Measurements from ENCODE around the gene PRPH. TPM values are rescaled to one million over a fixed set of nuclear protein-coding genes. Genes with fewer than 3 reads are reported as not detected.
"Not testable (repeated sequence)": the region's sequence is repeated elsewhere in the genome, so short reads cannot be mapped to it uniquely, and the experiment has no call there.

PRPH gene
- polyA plus RNA-seq, 3 donors: 0.43 to 2.4 (median 2.1) TPM

DNA sequence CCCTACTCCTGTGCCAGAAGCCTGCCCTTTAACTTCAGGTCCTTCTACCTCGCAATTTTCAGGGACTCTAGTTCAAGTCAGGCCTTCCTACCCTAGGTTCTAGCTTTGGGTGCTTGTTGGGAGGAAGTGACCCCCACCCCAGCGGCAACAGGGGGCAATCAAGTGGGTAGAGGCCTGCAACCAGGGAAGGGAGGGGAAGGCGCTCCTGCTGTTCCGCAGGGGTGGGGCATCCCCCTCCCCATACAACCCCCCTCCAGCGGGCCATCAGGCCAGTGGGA lies 204 bp upstream of the PRPH start:
- 55 to 67% (median 63%) methylated on average over 2 to 5 of the region's 5 CpGs for WGBS, 3 donors

DNA sequence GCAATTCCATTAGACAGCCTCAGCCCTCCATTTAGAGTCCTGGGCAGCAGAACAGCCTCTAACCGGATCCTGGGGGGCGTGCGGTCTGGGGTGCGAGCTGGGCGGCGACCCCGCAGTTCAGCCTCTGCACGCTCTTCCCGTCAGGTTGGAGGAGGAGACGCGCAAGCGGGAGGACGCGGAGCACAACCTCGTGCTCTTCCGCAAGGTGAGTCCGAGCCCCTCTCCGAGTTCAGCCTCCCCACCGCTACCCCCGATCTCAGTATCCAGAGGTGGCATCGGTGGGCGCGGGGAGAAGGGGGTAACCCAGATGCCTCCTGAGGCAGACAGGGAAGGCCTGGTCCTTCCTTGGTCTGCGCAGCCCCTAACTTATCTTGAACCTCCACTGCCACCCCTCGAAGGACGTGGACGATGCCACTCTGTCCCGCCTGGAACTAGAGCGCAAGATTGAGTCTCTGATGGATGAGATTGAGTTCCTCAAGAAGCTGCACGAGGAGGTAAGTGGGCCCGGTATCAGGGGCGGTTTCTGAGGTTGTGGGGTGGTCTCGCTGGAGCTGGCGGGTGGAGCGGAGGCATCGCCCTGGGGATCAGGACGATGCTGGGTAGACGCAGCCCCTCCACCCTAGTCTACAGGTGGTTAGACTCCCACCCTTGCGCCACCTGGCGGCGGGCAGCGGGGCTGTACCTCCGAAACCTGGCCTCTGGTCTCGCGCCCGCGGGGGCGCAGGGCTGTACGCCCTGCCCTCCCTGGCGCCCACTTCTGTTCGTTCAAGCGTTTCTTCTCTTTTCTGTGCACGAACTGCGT lies 1.3 kb downstream of the PRPH start:
- no peak overlapping the region for H3K27ac ChIP-seq (ENCODE audit: low read depth, low read length)
- 15 to 27% (median 27%) methylated on average over 53 to 54 of the region's 54 CpGs for WGBS, 3 donors

More for the DNA sequence above, 204 bp upstream of the PRPH start:
- no peak overlapping the region for H3K27ac ChIP-seq (ENCODE audit: low read depth, low read length)

DNA sequence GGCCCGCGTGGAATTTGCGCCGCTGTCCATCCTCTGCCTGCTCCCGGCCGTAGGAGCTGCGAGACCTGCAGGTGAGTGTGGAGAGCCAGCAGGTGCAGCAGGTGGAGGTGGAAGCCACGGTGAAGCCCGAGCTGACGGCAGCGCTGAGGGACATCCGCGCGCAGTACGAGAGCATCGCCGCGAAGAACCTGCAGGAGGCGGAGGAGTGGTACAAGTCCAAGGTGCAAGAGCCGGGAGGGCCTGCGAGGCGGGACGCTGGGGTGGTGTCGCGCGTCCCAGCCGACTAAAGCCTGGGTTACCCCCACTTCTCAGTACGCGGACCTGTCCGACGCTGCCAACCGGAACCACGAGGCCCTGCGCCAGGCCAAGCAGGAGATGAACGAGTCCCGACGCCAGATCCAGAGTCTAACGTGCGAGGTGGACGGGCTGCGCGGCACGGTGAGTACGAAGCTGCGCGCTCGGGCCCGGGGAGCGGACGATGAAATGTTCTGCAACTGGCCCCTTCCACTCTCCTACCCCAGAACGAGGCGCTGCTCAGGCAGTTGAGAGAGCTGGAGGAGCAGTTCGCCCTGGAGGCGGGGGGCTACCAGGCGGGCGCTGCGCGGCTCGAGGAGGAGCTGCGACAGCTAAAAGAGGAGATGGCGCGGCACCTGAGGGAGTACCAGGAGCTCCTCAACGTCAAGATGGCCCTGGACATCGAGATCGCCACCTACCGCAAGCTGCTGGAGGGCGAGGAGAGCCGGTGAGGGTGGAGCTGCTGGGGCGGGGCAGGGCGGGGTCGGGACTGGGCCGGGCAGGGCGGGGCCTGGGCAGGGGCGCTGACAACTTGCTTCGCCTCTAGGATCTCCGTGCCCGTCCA lies 2.1 kb downstream of the PRPH start:
- WGBS, 3 donors: 2 to 11% (median 5%) methylated on average over 73 to 77 of the region's 77 CpGs
- H3K27ac ChIP-seq (ENCODE audit: low read depth, low read length): no peak overlapping the region

DNA sequence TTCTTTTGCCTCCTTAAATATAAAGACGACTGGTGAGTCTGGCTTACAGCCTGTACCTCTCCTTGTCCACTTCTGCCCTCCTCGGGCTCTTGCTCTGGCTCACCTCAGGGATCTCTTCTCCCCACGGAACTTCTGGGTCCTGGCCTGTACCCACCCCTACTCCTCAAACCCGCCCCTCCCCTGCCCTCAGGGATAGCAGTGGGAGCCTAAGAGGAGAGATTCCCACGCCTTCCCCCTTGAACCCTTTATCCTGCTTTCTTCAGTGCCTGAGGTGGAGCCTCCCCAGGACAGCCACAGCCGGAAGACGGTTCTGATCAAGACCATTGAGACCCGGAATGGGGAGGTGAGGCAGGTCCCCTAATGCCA lies 2.7 kb downstream of the PRPH start:
- H3K27ac ChIP-seq (ENCODE audit: low read depth, low read length): no peak overlapping the region
- 23 to 32% (median 23%) methylated on average over 7 to 8 of the region's 8 CpGs for WGBS, 3 donors

DNA sequence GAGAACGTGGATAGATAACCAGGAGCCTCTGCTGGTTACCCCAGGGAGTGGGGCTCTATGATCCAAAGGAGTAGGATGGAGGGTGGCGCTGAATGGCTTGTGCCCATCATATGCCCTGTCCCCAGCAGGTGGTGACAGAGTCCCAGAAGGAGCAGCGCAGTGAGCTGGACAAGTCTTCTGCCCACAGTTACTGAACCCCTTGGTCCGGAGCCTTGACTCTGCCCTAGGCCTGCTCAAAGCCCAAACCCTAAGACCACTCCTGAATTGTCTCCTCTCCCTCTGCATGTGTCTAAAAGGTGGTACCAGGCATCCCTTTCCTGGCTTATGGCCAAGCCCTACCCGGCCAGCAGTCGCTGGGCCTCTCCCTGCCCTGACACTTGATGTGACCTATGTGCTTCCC lies 3.2 kb downstream of the PRPH start:
- 40 to 57% (median 47%) methylated on average over 6 of the region's 6 CpGs for WGBS, 3 donors
- no peak overlapping the region for H3K27ac ChIP-seq (ENCODE audit: low read depth, low read length)

DNA sequence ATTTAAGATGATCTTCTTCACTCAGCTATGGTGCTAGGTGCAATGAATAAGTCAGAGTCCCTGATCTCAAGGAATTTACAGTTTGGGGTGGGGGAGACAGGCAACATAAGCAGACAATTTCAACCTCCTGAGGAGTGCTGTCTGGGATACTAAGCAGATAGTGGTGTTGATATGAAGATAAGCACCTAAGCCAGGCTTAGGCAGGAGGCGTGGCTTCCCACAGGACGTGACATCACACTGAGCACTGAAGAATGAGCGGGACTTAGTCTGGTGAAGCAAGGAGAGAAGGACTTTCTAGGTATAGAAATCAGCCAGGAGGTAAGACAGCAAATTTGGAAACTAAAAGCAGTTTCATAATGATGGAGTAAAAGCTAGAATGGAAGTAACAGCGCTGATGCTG lies 6.8 kb downstream of the PRPH start:
- WGBS, 3 donors: 71 to 80% (median 71%) methylated on average over 4 of the region's 4 CpGs
- H3K27ac ChIP-seq (ENCODE audit: low read depth, low read length): no peak overlapping the region

DNA sequence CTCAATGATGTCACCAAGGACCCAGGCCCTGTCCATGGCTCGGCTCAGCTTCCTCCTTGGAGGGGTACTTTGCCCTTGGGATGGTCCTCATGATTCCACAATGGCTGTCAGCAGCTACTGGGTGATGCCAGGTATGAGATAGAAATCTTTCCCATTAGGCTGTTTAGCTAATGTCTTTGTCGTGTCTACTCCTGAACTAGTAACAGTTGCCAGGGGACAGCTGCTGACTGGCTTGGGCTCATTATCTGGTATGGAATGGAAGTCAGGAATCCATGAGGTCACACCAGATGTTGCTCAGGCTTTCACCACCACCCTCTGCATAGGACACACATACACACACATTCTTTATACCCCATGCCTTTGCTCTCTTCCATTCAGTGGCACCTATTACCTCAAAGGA lies 9.2 kb downstream of the PRPH start:
- H3K27ac ChIP-seq (ENCODE audit: low read depth, low read length): no peak overlapping the region
- WGBS, 3 donors: 70 to 81% (median 71%) methylated on average over 2 of the region's 2 CpGs

DNA sequence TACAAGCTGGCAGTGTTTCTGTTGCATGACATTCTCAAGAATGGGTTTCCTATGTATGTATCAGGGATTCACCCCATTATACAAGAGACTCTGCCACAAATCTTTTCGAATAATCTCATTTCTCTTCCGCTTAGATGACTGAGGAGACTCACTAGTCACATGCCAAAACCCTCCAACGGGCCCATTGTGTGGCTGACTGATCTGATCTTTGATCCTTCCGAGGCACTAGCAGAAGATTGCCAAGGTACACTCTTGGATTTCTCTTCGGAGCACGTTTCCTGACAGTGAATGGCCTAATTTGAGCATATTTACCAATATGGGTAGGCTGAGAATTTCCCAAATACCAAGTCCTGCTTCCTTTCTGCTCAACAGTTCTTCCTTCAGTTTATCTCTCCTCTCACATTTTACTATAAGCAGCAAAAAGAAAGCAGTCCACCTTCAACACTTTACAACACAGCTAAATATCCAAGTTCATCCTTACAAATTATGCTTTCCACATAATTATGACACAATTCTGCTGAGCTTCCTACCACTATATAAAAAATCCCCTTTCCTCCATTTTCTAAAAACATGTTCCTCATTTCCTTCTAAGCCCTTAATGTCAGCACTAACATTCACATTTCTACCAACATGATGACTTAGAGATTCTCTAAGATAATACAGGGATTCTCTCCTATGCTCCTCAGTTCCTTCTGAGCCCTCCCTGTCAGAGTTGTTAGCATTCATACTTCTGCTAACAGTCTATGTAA lies 11.0 kb downstream of the PRPH start:
- WGBS, 3 donors: 59 to 80% (median 76%) methylated on average over 6 of the region's 6 CpGs

DNA sequence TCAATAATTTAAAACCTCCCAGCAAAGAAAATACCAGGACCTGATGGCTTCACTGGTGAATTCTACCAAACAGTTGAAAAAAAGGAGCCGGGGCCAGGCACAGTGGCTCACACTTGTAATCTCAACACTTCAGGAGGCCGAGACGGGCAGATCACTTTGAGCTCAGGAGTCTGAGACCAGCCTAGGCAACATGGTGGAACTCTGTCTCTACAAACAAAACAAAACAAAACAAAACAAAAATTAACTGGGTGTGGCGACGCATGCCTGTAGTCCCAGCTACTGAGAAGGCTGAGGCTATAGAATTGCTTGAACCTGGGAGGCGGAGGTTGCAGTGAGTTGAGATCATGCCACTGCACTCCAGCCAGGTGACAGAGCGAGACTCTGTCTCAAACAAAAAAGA lies 14.4 kb downstream of the PRPH start:
- 91 to 92% (median 91%) methylated on average over 7 of the region's 7 CpGs for WGBS, 3 donors
- H3K27ac ChIP-seq (ENCODE audit: low read depth, low read length): no peak overlapping the region

More for the DNA sequence above, 11.0 kb downstream of the PRPH start:
- no peak overlapping the region for H3K27ac ChIP-seq (ENCODE audit: low read depth, low read length)

DNA sequence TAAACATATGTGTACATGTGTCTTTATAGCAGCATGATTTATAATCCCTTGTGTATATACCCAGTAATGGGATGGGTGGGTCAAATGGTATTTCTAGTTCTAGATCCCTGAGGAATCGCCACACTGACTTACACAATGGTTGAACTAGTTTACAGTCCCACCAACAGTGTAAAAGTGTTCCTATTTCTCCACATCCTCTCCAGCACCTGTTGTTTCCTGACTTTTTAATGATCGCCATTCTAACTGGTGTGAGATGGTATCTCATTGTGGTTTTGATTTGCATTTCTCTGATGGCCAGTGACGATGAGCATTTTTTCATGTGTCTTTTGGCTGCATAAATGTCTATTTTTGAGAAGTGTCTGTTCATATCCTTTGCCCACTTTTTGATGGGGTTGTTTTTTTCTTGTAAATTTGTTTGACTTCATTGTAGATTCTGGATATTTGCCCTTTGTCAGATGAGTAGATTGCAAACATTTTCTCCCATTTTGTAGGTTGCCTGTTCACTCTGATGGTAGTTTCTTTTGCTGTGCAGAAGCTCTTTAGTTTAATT lies 15.6 kb downstream of the PRPH start:
- WGBS, 3 donors: 50 to 64% (median 61%) methylated on average over 2 of the region's 3 CpGs
- not testable (repeated sequence) for H3K27ac ChIP-seq (ENCODE audit: low read depth, low read length)

DNA sequence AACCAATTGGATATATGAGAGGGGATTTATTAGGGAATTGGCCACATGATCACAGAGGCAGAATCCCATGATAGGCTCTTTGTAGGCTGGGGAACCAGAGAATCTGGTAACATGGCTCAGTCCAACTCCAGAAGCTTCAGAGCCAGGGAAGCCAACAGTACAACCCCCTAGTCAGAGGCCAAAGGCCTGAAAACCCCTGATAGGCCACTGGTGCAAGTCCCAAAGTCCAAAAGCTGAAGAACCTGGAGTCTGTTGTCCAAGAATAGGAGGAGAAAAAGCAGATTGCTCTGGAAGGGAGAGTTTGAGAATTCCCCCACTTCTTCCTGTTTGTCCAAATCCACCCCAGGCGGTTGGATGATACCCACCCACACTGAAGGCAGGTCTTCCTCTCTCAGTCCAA lies 19.9 kb downstream of the PRPH start:
- WGBS, 3 donors: 75 to 97% (median 91%) methylated on average over 1 of the region's 1 CpG
- no peak overlapping the region for H3K27ac ChIP-seq (ENCODE audit: low read depth, low read length)

DNA sequence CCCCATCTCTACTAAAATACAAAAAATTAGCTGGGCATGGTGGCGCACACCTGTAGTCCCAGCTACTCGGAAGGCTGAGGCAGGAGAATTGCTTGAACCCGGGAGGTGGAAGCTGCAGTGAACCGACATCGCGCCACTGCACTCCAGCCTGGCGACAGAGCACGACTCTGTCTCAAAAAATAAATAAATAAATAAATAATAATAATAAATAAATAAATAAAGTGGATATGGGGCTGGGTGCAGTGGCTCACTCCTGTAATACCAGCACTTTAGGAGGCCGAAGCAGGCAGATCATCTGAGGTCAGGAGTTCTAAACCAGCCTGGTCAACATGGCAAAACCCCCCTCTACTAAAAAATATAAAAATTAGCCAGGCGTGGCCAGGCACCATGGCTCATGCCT lies 22.2 kb downstream of the PRPH start:
- not testable (repeated sequence) for H3K27ac ChIP-seq (ENCODE audit: low read depth, low read length)
- 94 to 96% (median 95%) methylated on average over 10 of the region's 10 CpGs for WGBS, 3 donors

DNA sequence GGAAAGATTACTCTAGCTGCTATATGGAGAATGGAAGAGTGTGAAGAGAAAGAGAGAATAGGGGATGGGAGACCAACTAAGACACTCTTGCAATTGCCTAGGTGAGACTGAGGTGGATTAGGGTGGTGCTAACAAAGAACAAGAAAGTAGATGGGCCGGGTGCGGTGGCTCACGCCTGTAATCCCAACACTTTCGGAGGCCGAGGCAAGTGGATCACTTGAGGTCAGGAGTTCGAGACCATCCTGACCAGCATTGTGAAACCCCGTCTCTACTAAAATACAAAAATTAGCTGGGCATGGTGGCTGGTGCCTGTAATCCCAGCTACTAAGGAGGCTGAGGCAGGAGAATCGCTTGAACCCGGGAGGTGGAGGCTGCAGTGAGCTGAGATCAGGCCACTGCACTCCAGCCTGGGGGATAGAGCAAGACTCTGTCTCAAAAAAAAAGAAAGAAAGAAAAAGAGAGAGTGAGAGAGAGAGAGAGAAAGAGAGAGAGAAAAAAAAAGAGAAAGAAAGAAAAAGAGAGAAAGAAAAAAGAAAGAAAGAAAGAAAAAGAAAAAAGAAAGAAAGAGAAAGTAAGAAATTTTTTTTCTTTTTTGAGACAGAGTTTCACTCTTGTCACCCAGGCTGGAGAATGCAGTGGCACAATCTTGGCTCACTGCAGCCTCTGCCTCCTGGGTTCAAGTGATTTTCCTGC lies 25.6 kb downstream of the PRPH start:
- WGBS, 3 donors: 88 to 97% (median 93%) methylated on average over 7 to 9 of the region's 9 CpGs
- not testable (repeated sequence) for H3K27ac ChIP-seq (ENCODE audit: low read depth, low read length)

DNA sequence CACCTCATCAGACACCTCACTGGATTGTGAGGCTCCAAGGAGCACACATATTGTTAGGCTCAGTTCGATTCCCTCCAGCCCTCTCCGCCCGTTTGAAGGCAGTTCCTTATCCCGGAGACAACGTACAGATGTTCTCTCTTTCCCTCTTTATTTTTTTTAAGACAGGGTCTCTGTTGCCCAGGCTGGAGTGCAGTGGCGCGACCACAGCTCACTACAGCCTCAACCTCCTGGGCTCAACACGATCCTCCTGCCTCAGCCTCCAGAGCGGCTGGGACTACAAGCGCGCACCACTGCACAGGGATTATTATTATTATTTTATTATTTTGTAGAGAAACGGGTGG lies 27.4 kb downstream of the PRPH start:
- 39 to 48% (median 41%) methylated on average over 12 of the region's 12 CpGs for WGBS, 3 donors
- no peak overlapping the region for H3K27ac ChIP-seq (ENCODE audit: low read depth, low read length)

DNA sequence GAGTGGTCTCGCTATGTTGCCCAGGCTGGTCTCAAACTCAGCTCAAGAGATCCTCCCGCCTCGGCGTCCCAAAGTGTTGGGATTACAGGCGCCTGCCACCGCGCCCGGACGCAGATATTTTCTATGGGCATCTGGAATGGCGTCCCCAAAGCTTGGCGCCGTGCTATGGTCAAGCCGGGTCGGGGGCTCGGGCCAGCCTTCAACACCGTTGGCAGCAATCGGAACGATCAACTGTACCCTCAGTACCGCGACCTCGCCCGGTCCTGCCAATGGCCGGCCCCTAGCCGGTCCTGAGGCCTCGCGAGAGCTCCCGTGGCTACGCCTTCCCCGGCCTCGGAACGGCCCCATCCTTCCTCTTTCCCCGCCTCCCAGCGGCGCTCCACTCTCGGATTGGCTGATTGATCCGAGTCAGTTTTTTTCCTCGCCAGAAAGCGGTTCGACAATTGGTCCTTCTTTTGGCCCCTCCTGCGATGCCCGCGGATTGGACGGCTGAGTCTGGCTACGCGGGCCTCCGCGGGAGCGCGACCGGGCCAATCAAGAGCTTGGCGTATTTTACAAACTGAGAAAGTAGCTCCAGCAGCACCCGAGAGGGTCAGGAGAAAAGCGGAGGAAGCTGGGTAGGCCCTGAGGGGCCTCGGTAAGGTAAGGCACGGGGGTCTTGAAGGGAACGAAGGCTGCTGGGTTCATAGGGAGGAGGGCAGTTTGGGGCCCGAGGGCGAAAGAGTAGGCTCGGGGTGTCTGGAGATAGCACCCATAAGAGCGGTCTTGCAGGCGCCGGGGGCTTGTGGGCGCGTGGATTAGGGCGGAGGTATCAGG lies 28.0 kb downstream of the PRPH start, which contains the start of gene TROAP:
Gene TROAP (plus strand): TSS at position 548 of the 816 bp plus-strand sequence. CDS start 354 bp downstream, outside the sequence.
- no peak within 1 kb of the TSS for H3K27ac ChIP-seq (ENCODE audit: low read depth, low read length)

DNA sequence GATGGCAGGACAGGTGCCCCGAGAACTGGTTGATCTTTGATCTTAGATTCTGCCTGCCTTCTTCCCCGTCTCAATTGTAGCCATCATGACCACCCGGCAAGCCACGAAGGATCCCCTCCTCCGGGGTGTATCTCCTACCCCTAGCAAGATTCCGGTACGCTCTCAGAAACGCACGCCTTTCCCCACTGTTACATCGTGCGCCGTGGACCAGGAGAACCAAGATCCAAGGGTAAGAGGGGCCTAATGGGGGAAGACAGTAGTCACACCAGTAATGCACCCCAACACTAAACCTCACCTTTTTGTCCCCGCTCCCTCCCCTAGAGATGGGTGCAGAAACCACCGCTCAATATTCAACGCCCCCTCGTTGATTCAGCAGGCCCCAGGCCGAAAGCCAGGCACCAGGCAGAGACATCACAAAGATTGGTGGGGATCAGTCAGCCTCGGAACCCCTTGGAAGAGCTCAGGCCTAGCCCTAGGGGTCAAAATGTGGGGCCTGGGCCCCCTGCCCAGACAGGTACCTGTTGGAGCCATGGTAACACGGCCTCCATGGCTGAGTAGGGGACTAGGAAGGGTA lies 28.7 kb downstream of the PRPH start:
- WGBS, 3 donors: 11 to 14% (median 12%) methylated on average over 19 of the region's 19 CpGs
- H3K27ac ChIP-seq (ENCODE audit: low read depth, low read length): no peak overlapping the region

More for the DNA sequence above, 28.0 kb downstream of the PRPH start, which contains the start of gene TROAP:
- 0 to 1% (median 0%) methylated on average over 61 to 65 of the region's 65 CpGs for WGBS, 3 donors

DNA sequence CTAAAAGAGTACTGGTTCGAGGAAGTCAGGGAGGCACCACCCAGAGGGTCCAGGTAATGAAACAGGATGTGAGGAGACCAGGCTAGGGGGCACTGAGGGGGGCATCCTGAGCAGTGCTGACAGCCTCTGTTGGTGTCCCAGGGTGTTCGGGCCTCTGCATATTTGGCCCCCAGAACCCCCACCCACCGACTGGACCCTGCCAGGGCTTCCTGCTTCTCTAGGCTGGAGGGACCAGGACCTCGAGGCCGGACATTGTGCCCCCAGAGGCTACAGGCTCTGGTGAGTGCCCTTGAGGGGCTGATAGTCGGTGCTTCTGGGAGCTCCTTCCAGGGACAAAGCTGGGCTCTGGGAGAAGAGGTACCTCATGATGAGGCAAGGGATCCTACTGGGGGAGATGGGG lies 30.7 kb downstream of the PRPH start:
- WGBS, 3 donors: 88 to 95% (median 94%) methylated on average over 6 of the region's 6 CpGs

More for the DNA sequence above, 30.7 kb downstream of the PRPH start:
- H3K27ac ChIP-seq (ENCODE audit: low read depth, low read length): no peak overlapping the region
